ENCODE data around the gene AP4S1.
"Not testable (repeated sequence)": the region's sequence is repeated elsewhere in the genome, so short reads cannot be mapped to it uniquely, and the experiment has no call there.

The AP4S1 gene

DNA sequence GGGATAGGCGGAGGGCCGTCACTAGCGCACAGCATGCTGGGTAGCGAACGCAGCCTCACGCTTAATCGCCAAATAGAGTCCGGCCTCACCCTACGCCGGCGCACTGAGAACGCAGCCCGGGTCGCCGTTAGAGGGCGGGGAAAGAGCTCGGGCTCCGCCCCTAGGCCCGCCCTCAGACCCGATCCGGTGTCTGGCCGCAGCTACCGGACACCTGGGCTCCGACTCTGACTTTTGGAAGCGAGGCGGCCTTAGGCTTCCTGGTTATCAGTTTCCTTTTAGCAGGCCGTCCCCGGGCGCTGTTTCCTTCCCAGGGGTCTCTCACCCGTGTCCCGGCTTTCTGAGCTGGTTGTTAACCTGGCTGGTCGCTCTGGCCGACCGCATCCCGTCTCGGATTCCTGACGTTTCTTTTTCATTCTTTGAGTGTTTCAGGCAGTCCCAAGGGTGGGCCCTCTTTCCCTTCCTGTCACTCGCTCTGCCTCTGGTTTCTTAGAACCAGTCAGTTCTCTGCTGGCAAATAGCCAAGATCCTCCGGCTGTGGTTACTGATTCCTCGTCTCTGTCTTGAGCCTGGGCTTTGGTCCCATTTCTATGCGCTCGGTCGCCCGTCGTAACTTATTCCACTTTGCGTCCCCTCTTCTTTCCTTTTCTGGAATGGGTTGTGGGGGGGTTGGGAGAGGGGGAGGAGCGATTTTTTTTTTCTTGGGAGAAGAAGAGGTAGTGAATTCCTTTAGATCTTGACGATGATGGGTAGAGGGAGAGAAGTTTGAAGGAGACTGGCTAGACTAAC, 1.2 kb downstream of the AP4S1 start:
- peak overlapping the region; percentile 96 for H3K27ac ChIP-seq (ENCODE audit: low read depth, low read length)
- peaks cover 18% of the 10 kb centered on the region for H3K4me1 ChIP-seq (ENCODE audit: insufficient read depth, low read length)
- peak overlapping the region; percentile 75 for H3K9ac ChIP-seq (ENCODE audit: low read length)
- no peaks in the 10 kb centered on the region for H3K9me3 ChIP-seq (ENCODE audit: low read length)
- H3K36me3 ChIP-seq (ENCODE audit: insufficient read depth, low read length), result no peaks in the 10 kb centered on the region
- H3K4me3 ChIP-seq (ENCODE audit: low read depth in 1 of 2, low read length in 2 of 2), result peak overlapping the region; percentile 89 to 92
- H3K27me3 ChIP-seq (ENCODE audit: control insufficient read depth in 1 of 2, insufficient read depth in 2 of 2, low read length in 2 of 2), result no peaks in the 10 kb centered on the region

DNA sequence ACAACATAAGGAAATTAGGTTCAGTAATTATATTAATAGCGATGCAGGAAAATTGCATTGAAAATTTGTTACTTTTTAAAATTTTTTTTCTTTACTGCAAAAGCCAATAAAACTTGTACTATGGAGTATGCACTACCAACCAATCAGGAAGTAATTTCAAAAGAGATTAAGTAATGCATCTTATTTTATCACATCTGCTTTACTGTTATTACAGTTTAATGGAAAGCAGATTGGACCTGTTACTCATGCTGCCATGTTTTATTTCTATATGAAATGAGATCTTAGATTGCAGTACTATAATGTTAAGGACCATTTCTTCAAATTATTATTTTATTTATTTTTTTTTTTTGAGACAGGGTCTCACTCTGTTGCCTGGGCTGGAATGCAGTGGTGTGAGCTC, 2.4 kb downstream of the AP4S1 start:
- H3K4me3 ChIP-seq (ENCODE audit: low read depth in 1 of 2, low read length in 2 of 2), result no peak overlapping the region
- peak overlapping the region; percentile 96 for H3K27ac ChIP-seq (ENCODE audit: low read depth, low read length)

DNA sequence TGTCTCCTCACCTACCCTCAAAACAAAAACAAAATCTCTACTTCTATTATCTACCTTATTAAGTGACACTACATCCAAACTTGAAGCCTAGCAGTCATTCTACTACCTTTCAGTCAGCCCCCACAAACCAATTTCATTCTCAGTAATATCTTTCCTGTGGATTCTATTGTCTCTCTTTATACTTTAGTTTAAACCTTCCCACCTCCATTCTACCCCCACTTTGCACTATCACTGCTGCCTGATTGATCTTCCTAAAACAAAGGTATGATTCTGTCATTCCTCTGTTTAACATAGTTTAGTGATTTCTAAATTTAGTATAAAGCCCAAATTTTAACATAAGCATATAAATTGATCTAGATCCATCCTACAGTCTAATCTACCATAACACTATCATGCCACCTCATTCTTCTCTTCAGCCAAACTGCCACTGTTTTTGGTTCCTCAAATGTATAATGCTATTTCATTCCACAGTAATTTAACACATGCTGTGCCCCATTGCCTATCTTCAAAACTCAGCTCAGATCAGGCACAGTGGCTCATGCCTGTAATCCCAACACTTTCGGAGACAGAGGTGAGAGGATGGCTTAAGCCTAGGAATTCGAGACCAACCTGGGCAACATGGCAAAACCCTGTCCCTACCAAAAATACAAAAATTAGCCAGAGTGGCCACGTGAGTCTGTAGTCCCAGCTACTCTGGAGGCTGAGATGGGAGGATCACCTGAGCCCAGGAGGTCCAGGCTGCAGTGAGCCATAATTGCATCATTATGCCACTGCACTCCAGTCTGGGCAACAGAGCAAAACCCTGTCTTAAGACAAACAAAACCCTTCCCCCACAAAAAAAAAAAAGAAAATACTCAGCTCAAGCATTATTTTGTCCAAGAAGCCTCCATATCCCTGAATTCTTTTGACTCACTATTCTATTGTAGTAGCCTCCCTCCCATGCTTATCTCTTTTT, 3.8 kb downstream of the AP4S1 start:
- Histone ChIP-seq H3K9ac (ENCODE audit: low read length) (no peak overlapping the region), H3K4me3 (ENCODE audit: low read depth in 1 of 2, low read length in 2 of 2) (no peak overlapping the region), H3K27me3 (ENCODE audit: control insufficient read depth in 1 of 2, insufficient read depth in 2 of 2, low read length in 2 of 2) (no peaks in the 10 kb centered on the region)

More for the DNA sequence above, 2.4 kb downstream of the AP4S1 start:
- no peaks in the 10 kb centered on the region for H3K36me3 ChIP-seq (ENCODE audit: insufficient read depth, low read length)
- H3K4me1 ChIP-seq (ENCODE audit: insufficient read depth, low read length), result peaks cover 20% of the 10 kb centered on the region
- no peaks in the 10 kb centered on the region for H3K27me3 ChIP-seq (ENCODE audit: control insufficient read depth in 1 of 2, insufficient read depth in 2 of 2, low read length in 2 of 2)
- no peak overlapping the region for H3K9ac ChIP-seq (ENCODE audit: low read length)
- H3K9me3 ChIP-seq (ENCODE audit: low read length), result no peaks in the 10 kb centered on the region

DNA sequence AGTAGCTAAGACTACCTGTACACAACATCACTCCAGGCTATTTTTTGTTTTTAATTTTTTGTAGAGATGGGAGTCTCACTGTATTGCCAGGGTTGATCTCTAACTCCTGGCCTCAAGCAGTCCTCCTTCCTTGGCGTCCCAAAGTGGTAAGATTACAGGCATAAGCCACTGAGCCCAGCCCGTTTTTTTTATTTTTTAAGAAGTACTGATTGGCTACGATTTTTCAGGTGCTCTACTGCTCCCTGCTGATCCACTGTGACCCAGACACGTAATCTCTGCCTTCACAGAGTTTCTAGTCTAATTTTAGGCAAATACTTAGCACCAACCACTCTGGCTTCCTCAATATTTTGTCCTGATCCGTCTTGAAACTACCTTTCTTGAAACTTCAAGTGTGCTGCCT, 5.0 kb downstream of the AP4S1 start:
- Histone ChIP-seq H3K27me3 (ENCODE audit: control insufficient read depth in 1 of 2, insufficient read depth in 2 of 2, low read length in 2 of 2) (no peaks in the 10 kb centered on the region), H3K9me3 (ENCODE audit: low read length) (no peaks in the 10 kb centered on the region), H3K36me3 (ENCODE audit: insufficient read depth, low read length) (no peaks in the 10 kb centered on the region), H3K4me3 (ENCODE audit: low read depth in 1 of 2, low read length in 2 of 2) (no peak overlapping the region), H3K27ac (ENCODE audit: low read depth, low read length) (no peak overlapping the region), H3K4me1 (ENCODE audit: insufficient read depth, low read length) (peaks cover 17% of the 10 kb centered on the region), H3K9ac (ENCODE audit: low read length) (no peak overlapping the region)

More for the DNA sequence above, 3.8 kb downstream of the AP4S1 start:
- Histone ChIP-seq H3K9me3 (ENCODE audit: low read length) (no peaks in the 10 kb centered on the region), H3K4me1 (ENCODE audit: insufficient read depth, low read length) (peaks cover 22% of the 10 kb centered on the region), H3K36me3 (ENCODE audit: insufficient read depth, low read length) (no peaks in the 10 kb centered on the region), H3K27ac (ENCODE audit: low read depth, low read length) (no peak overlapping the region)

DNA sequence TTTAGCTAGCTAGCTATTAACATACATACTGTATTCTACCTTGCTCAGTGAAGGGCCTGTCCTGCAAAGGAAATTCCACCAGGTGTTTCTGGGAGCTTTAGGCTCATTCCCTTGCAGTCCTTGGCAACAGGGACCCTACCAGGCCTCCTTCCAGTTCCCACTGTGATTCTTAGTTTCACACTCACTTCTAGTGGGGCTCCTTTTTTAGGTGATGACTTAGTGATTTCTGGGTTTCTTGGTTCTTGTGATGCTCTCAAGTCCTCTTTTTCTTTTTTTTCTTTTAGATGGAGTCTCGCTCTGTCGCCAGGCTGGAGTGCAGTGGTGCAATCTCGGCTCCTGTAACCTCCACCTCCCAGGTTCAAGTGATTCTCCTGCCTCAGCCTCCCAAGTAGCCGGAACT, 11.1 kb downstream of the AP4S1 start:
- Histone ChIP-seq H3K9me3 (ENCODE audit: low read length) (no peaks in the 10 kb centered on the region), H3K27ac (ENCODE audit: low read depth, low read length) (no peak overlapping the region), H3K9ac (ENCODE audit: low read length) (no peak overlapping the region), H3K4me1 (ENCODE audit: insufficient read depth, low read length) (peaks cover 21% of the 10 kb centered on the region), H3K36me3 (ENCODE audit: insufficient read depth, low read length) (no peaks in the 10 kb centered on the region), H3K27me3 (ENCODE audit: control insufficient read depth in 1 of 2, insufficient read depth in 2 of 2, low read length in 2 of 2) (no peaks in the 10 kb centered on the region), H3K4me3 (ENCODE audit: low read depth in 1 of 2, low read length in 2 of 2) (no peak overlapping the region)

DNA sequence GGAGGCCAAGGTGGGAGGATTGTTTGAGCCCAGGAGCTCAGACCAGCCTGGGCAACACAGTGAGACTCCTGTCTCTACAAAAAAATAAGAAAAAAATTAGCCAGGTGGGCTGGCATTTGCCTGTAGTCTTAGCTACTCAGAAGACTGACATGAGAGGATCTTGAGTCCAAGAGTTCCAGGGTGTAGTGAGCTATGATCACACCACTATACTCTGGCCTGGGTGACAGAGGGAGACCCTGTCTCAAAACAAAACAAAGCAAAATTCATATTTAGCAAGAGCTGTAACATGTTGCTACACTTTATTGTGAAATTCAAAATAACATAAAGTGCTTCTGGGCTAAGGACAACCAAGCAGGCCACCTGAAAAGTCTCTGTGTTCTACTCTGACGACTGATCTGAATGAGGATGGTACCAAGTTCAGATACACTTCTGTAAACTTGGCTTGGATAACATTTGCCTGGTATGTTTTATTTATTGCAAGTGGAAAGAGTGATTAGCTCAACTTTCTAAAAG, 12.3 kb downstream of the AP4S1 start:
- H3K27me3 ChIP-seq (ENCODE audit: control insufficient read depth in 1 of 2, insufficient read depth in 2 of 2, low read length in 2 of 2), result no peaks in the 10 kb centered on the region
- H3K9me3 ChIP-seq (ENCODE audit: low read length), result no peaks in the 10 kb centered on the region
- no peaks in the 10 kb centered on the region for H3K36me3 ChIP-seq (ENCODE audit: insufficient read depth, low read length)
- no peak overlapping the region for H3K27ac ChIP-seq (ENCODE audit: low read depth, low read length)
- H3K4me3 ChIP-seq (ENCODE audit: low read depth in 1 of 2, low read length in 2 of 2), result no peak overlapping the region
- H3K4me1 ChIP-seq (ENCODE audit: insufficient read depth, low read length), result peaks cover 19% of the 10 kb centered on the region
- H3K9ac ChIP-seq (ENCODE audit: low read length), result no peak overlapping the region

DNA sequence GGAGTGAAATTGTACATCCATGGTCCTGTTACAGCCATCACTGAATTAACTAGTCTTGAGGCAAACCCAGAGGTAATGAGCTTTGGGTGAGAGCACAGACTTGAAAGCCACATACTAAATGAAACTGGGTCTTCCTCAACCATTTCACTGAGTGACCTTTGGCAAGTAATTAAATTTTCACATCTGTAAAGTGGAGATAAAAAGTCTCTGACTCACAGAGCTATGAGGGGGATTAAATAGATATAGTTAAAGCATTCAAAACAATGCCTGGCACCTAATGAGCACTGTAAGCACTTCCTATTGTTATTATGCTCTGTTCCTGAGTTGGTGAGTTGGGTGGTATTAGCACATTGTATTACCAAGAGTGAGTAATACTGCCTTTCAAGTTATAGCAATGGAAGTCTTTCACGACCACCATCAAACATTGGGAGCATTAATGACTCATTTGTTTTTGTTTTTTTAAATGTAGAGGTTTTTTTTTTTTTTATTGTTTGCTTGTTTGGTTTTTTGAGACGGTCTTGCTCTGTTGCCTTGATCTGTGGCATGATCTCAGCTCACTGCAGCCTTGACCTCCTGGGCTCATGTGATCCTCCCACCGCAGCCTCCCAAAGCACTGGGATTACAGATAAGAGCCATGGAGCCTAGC, 13.2 kb downstream of the AP4S1 start:
- Histone ChIP-seq H3K27ac (ENCODE audit: low read depth, low read length) (no peak overlapping the region), H3K4me1 (ENCODE audit: insufficient read depth, low read length) (peaks cover 11% of the 10 kb centered on the region), H3K4me3 (ENCODE audit: low read depth in 1 of 2, low read length in 2 of 2) (no peak overlapping the region), H3K9ac (ENCODE audit: low read length) (no peak overlapping the region), H3K36me3 (ENCODE audit: insufficient read depth, low read length) (no peaks in the 10 kb centered on the region), H3K9me3 (ENCODE audit: low read length) (no peaks in the 10 kb centered on the region), H3K27me3 (ENCODE audit: control insufficient read depth in 1 of 2, insufficient read depth in 2 of 2, low read length in 2 of 2) (no peaks in the 10 kb centered on the region)

DNA sequence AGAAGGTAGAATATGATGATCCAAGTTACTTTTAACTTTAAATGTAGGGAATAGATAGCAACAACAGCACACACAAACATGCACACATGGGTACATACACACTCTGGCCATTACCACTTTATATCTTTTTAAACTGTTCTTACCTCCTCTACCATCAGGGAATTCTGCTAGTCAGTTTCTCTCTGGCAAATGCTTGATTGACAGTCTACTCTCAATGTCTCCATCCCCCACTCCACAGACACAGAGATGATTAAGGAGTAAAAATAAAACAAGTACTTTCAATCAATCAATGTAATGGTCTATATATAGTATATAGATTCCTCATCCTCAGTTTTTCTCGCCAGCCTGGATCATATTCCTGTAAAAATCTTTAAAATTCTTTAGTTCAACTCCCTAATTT, 16.9 kb downstream of the AP4S1 start:
- H3K9ac ChIP-seq (ENCODE audit: low read length), result no peak overlapping the region
- no peaks in the 10 kb centered on the region for H3K27me3 ChIP-seq (ENCODE audit: control insufficient read depth in 1 of 2, insufficient read depth in 2 of 2, low read length in 2 of 2)
- peaks cover 4% of the 10 kb centered on the region for H3K4me1 ChIP-seq (ENCODE audit: insufficient read depth, low read length)
- no peaks in the 10 kb centered on the region for H3K36me3 ChIP-seq (ENCODE audit: insufficient read depth, low read length)
- no peak overlapping the region for H3K27ac ChIP-seq (ENCODE audit: low read depth, low read length)
- H3K4me3 ChIP-seq (ENCODE audit: low read depth in 1 of 2, low read length in 2 of 2), result no peak overlapping the region
- H3K9me3 ChIP-seq (ENCODE audit: low read length), result no peaks in the 10 kb centered on the region

DNA sequence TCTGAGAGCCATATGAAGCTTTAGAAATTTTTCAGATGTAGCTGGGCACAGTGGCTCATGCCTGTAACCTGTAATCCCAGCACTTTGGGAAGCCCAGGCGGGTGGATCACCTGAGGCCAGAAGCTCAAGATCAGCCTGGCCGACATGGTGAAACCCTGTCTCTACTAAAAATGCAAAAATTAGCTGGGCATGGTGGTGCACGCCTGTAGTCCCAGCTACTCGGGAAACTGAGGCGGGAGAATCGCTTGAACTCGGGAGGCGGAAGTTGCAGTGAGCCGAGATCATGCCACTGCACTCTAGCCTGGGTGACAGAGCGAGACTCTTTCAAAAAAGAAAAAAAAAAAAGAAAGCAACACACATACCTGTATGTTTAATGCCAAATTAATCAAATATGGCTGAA, 17.4 kb downstream of the AP4S1 start:
- not testable (repeated sequence) for H3K9me3 ChIP-seq (ENCODE audit: low read length); H3K4me3 ChIP-seq (ENCODE audit: low read depth in 1 of 2, low read length in 2 of 2); H3K9ac ChIP-seq (ENCODE audit: low read length); H3K27ac ChIP-seq (ENCODE audit: low read depth, low read length); H3K36me3 ChIP-seq (ENCODE audit: insufficient read depth, low read length); H3K4me1 ChIP-seq (ENCODE audit: insufficient read depth, low read length); H3K27me3 ChIP-seq (ENCODE audit: control insufficient read depth in 1 of 2, insufficient read depth in 2 of 2, low read length in 2 of 2)

DNA sequence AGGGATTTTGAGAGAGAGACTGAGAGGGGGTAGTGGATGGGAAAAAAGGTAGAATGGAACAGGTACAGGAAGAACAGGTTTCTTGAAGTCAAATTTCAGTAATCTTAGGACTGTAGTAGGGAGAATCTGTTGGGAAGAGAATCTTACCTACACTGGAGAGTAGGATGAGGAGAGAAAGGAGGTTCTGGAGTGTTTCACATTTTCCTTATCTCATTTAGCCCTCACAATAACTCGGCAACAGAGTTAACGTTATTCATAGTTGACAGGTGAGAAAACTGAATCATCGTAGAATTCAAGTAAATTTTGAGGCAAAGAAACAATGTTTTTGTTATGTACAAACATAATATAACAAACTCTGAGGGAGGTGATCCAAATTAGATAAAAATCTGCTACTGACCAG, 17.9 kb downstream of the AP4S1 start:
- H3K4me3 ChIP-seq (ENCODE audit: low read depth in 1 of 2, low read length in 2 of 2), result no peak overlapping the region
- no peak overlapping the region for H3K9ac ChIP-seq (ENCODE audit: low read length)
- H3K4me1 ChIP-seq (ENCODE audit: insufficient read depth, low read length), result no peaks in the 10 kb centered on the region
- no peaks in the 10 kb centered on the region for H3K27me3 ChIP-seq (ENCODE audit: control insufficient read depth in 1 of 2, insufficient read depth in 2 of 2, low read length in 2 of 2)
- H3K36me3 ChIP-seq (ENCODE audit: insufficient read depth, low read length), result no peaks in the 10 kb centered on the region
- no peak overlapping the region for H3K27ac ChIP-seq (ENCODE audit: low read depth, low read length)
- no peaks in the 10 kb centered on the region for H3K9me3 ChIP-seq (ENCODE audit: low read length)

DNA sequence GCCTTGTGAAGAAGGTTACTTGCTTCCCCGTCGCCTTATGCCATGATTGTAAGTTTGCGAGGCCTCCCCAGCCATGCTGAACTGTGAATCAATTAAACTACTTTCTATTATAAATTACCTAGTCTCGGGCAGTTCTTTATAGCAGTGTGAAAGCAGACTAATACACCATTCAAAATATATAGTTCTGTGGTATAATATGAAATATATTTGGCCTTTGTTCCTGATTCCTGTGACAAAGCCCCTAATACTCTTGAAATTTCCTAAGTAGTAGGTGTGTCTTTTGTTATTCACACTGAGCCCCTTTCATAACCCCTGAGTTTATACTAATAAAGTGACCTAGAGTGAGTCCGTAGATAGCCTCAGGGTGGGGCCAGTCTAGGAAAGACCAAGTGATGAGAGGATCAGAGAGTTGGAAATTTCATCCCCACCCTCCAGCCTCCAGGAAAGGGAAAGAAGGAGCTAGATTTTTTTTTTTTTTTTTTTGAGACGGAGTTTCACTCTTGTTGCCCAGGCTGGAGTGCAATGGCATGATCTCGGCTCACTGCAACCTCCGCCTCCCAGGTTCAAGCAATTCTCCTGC, 20.1 kb downstream of the AP4S1 start:
- no peaks in the 10 kb centered on the region for H3K9me3 ChIP-seq (ENCODE audit: low read length)
- no peak overlapping the region for H3K27ac ChIP-seq (ENCODE audit: low read depth, low read length)
- H3K4me3 ChIP-seq (ENCODE audit: low read depth in 1 of 2, low read length in 2 of 2), result no peak overlapping the region
- no peaks in the 10 kb centered on the region for H3K36me3 ChIP-seq (ENCODE audit: insufficient read depth, low read length)
- H3K27me3 ChIP-seq (ENCODE audit: control insufficient read depth in 1 of 2, insufficient read depth in 2 of 2, low read length in 2 of 2), result no peaks in the 10 kb centered on the region
- H3K4me1 ChIP-seq (ENCODE audit: insufficient read depth, low read length), result no peaks in the 10 kb centered on the region
- no peak overlapping the region for H3K9ac ChIP-seq (ENCODE audit: low read length)
